GM12891 (cell line): Measurements from ENCODE around the gene GKN1.

Experiments used
- DNase-seq: peaks from one replicate; pipeline ENCODE4 v3.0.0; 2011; ENCODE audit warnings: low spot score; ENCODE audit not compliant: insufficient read length
- FAIRE-seq: peaks from 2 replicates; lab custom pipeline; 2011; peaks lifted over from hg19 to GRCh38; lab: Jason Lieb, UNC
- PAX5 ChIP-seq: IDR thresholded peaks from 2 replicates; pipeline ENCODE4 v1.6.1; 2011; ENCODE audit warnings: low read length, moderate library complexity, mild to moderate bottlenecking; ENCODE audit not compliant: insufficient read depth, severe bottlenecking
- POLR2A ChIP-seq: IDR thresholded peaks from 2 replicates; pipeline ENCODE4 v1.6.1; 2011; ENCODE audit warnings: low read depth, low read length, control low read depth
- POLR2AphosphoS5 ChIP-seq: IDR thresholded peaks from 2 replicates; pipeline ENCODE4 v1.6.1; 2011; ENCODE audit warnings: low read depth, low read length, control low read depth
- POU2F2 ChIP-seq: IDR thresholded peaks from 2 replicates; pipeline ENCODE4 v1.6.1; 2011; ENCODE audit warnings: low read depth, mild to moderate bottlenecking, control low read depth, low read length, moderate library complexity
- SPI1 ChIP-seq: IDR thresholded peaks from 2 replicates; pipeline ENCODE4 v1.6.1; 2011; ENCODE audit warnings: low read depth, low read length, control low read depth
- TAF1 ChIP-seq: IDR thresholded peaks from 2 replicates; pipeline ENCODE4 v1.6.1; 2011; ENCODE audit warnings: low read depth, low read length, control low read depth

Gene GKN1

GRCh38 chr2:69026691-69027459, 52.4 kb downstream of the GKN1 start:
- FAIRE-seq: no peak
- no peak for TF ChIP-seq POU2F2
- TF ChIP-seq SPI1: no peak
- no peak for TF ChIP-seq TAF1
- TF ChIP-seq POLR2A: no peak
- TF ChIP-seq PAX5: no peak
- no peak for TF ChIP-seq POLR2AphosphoS5
- no peak for DNase-seq
